Activated T-cell treated with anti-CD3 and anti-CD28 coated beads for 48 hours (primary cell): ENCODE measurements around the gene FAM13A.

Source experiments
- DNase-seq: peaks from one replicate; pipeline ENCODE4 v3.0.0-alpha.2; 2020; ENCODE audit warnings: low read depth

The FAM13A gene

GRCh38 chr4:88775026-88775425, 282.0 kb downstream of the FAM13A start:
- no peak for DNase-seq

- DNase-seq = no peak
Observed at GRCh38 chr4:88771883-88772450, 285.0 kb downstream of the FAM13A start.

GRCh38 chr4:88765729-88766128, 291.3 kb downstream of the FAM13A start:
- DNase-seq = no peak

- DNase-seq = no peak
Observed at GRCh38 chr4:88763075-88763474, 293.9 kb downstream of the FAM13A start.

GRCh38 chr4:88761861-88762523, 295.0 kb downstream of the FAM13A start:
- no peak for DNase-seq

- DNase-seq = no peak
Observed at GRCh38 chr4:88761342-88761741, 295.6 kb downstream of the FAM13A start.

GRCh38 chr4:88759895-88760290, 297.1 kb downstream of the FAM13A start:
- DNase-seq = no peak

GRCh38 chr4:88759039-88759894, 297.7 kb downstream of the FAM13A start:
- no peak for DNase-seq

- no peak for DNase-seq
Observed at GRCh38 chr4:88758264-88758663, 298.7 kb downstream of the FAM13A start.

GRCh38 chr4:88757776-88758175, 299.2 kb downstream of the FAM13A start:
- DNase-seq = no peak

GRCh38 chr4:88757067-88757466, 299.9 kb downstream of the FAM13A start:
- DNase-seq = no peak

- DNase-seq = no peak
Observed at GRCh38 chr4:88756149-88756548, 300.8 kb downstream of the FAM13A start.

- no peak for DNase-seq
Observed at GRCh38 chr4:88755454-88755853, 301.5 kb downstream of the FAM13A start.

- no peak for DNase-seq
Observed at GRCh38 chr4:88754796-88755195, 302.2 kb downstream of the FAM13A start.

GRCh38 chr4:88753658-88754571, 303.1 kb downstream of the FAM13A start:
- no peak for DNase-seq

GRCh38 chr4:88752754-88753153, 304.2 kb downstream of the FAM13A start:
- DNase-seq = no peak

GRCh38 chr4:88752076-88752463, 304.9 kb downstream of the FAM13A start:
- DNase-seq = no peak

GRCh38 chr4:88751258-88752075, 305.5 kb downstream of the FAM13A start:
- no peak for DNase-seq

- DNase-seq = no peak
Observed at GRCh38 chr4:88750369-88750768, 306.6 kb downstream of the FAM13A start.

- DNase-seq = no peak
Observed at GRCh38 chr4:88747351-88747750, 309.6 kb downstream of the FAM13A start.

GRCh38 chr4:88746206-88746605, 310.8 kb downstream of the FAM13A start:
- no peak for DNase-seq
